Globus pallidus (tissue), 1 donor: ENCODE results near the gene S100PBP.

Experiments used
- DNase-seq: peaks from one replicate; pipeline ENCODE4 v3.0.0-alpha.2; 2015; ENCODE audit warnings: low spot score

Gene S100PBP

DNA sequence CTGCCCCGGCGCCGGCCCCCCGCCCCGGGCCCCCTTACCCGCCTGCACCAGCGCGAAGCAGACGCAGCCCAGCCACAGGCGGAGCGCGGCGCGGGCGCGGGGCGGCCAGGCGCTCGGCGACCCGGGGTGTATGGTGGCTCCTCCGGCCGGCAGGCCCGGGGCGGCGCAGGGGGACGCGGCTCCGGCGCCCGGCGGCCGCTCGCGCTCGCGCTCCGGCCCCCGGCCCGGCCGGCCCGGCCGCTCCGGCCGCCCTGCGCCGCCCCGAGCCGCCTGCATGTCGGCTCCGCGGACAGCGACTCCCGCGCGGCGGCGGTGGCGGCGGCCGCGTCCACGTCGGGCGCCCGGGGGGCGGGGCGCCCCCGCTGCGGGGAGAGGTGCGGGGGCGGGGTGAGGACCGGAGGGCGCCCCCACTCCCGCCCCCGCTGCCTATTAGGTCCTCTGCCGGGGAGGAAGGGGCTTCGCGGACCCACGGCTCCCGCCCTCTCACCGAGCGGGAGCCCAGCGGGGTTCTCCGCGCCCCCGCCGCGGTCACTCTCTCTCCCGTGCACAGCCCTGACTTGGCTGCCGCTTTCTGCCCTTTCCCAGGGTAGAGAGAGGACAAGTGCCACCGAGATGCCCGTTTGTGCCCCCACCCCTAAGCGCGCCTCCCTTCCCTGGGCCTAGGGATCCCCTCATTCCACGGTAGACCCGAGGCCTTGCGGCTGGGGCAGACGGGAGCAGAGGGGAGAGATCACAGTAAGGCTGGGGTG is 53.3 kb downstream of the S100PBP start, which contains the start of gene FNDC5:
Gene FNDC5, minus strand, starts transcription at position 298 of the 749 bp plus-strand sequence.
- no peak for DNase-seq

GRCh38 chr1:32871364-32872191 is 54.1 kb downstream of the S100PBP start:
- DNase-seq: no peak

DNA sequence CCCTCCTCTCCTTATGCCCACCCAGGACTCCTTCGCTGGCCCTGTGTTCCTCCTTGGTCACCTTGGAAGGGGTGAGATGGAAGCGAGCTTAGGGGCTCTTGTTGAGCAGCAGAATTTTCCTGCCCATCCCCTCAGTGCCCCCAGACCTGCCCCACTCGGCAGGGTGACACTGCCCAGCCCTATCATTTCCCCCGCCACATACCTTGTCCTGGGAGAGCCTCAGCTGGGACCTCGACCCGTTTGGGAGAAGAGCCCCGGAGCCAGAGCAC is 54.7 kb downstream of the S100PBP start:
- no peak for DNase-seq

GRCh38 chr1:32873484-32873883 is 56.0 kb downstream of the S100PBP start:
- no peak for DNase-seq

- no peak for DNase-seq
Observed at GRCh38 chr1:32874860-32875752, 57.7 kb downstream of the S100PBP start.

DNA sequence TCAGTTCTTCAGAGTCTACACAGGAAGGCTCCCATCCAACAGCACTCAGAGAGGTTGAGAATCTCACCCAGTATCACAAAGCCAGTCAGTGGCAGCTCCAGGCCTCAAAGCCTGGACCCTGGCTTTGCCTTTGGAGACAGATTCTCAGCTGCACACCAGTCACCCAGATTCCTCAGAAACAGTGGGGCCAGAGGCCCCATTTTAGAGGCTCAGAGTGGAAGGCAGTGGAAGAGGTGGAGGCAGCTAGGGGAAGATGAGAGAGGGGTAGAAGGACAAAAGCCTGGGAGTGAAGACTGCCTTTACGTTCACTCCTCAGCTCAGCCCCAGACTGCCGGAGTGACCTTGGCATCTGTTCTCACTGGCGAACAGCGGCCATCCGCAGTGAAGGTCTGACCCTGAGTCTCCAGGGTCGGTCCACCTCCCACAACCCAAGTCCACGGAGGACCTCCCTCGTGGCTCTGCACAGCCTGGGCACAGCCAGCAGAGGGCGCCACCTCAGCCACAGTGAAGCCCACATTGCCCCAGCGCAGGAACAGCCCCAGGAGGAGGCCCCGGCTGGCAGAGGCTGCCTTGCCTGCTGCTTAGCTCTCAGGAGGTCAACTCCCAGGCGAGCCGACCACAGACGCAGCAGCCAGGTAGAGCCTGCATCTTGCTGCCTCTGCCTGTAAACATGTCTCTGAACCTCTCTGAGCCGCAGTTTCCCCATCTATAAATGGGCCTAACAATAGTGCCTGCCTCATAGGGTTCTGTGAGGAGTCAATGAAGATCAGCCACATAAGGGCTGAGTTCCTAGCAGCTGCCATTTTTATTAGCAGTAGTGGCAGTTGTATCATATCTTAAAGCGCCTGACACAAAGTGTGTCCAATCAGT is 59.1 kb downstream of the S100PBP start:
- no peak for DNase-seq

DNA sequence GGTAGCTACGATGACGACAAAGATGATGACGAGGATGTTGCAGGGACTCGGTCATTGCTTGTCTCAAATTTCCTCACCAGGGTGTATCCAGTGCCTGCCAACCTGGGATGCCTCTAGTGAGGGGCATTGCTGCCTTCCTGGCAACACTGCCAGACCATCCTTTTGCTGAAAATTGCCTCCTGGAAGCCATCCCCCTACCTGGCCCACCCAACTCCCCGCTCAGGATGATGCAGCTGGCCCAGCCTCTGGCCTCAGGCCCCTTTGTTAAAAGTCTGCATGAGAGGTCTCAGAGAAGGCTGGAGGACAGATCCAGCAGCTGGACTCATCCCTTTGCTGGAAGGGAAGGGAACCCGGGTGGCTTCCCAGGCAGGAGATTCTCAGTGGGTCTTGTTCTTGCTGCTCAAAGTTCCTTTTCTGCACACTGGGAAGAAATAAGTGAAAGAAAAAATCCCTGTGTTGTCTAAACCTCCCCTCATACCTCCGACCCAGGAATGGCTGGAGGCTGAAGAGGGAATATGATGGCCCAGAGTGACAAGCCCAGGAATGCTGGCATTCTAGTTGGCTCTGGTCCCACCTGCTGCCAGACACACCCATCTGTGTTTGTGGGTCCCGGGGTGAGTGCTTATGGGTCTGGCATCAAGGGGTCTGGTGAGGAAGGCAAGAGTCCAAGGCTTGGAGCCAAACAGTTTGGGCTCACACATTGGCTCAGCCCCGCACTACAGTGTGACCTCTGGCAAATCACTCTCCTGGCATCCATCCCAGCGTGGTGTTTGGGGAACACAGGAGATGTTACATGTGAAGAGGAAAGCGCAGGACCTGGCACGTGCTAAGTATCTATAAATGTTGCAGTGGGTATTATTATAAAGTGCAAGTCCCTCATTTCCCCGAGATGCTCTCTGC is 60.0 kb downstream of the S100PBP start:
- DNase-seq: no peak

- DNase-seq: no peak
Observed at GRCh38 chr1:32878183-32878582, 60.7 kb downstream of the S100PBP start.

DNA sequence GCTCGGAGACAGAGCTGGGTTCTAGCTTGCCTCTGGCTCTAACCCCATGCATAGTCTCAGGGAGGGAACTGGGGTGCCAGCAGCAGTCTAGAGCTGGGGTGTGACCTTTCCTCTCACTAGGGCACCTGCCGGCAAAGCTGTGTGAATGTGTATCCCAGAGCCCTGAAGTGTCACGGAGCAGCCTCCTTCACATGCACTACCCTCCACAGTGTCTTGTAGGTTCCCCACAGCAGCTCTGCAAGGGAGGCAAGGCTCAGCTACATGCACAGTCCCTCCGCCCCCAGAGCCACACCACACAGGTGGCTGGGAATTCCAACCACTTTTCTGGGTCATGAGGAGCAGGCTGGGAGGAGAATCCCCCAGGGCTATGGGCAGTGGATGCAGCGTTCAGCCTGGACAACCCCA is 61.2 kb downstream of the S100PBP start:
- DNase-seq: no peak

- DNase-seq: no peak
Observed at GRCh38 chr1:32881291-32881690, 63.8 kb downstream of the S100PBP start.

- peak; percentile 48 for DNase-seq
Observed at GRCh38 chr1:32881871-32882850, 64.7 kb downstream of the S100PBP start.

DNA sequence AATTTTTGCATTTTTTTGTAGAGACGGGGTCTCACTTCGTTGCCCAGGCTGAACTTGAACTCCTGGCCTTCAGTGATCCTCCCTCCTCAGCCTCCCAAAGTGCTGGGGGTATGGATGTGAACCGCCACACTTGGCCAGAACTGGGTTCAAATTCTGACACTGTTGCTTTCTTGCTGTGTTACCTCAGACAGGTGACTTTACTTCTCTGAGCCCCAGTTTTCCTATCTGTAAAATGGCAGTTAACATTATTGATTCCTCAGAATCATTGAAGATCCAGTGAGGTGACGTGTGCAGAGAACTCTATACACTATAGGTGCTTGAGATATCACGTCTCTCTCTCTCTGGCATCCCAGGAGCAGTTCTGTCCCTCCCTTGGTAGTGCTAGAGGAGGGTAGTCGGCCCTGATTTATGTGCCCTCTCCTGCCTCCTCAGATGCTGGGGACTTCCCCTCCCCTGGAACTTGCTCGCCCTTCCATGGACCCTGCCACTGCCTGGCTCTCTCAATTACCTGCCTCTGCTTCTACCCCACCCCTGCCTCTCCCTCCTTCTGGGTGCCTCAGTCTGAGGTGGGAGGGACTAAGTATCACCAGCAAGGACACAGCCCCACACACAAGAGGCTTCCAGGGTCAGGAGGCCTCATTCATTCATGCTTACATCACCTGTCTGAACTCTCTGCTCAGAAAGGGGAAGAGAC is 66.0 kb downstream of the S100PBP start:
- DNase-seq: no peak

GRCh38 chr1:32884032-32884372 is 66.5 kb downstream of the S100PBP start:
- DNase-seq: no peak

DNA sequence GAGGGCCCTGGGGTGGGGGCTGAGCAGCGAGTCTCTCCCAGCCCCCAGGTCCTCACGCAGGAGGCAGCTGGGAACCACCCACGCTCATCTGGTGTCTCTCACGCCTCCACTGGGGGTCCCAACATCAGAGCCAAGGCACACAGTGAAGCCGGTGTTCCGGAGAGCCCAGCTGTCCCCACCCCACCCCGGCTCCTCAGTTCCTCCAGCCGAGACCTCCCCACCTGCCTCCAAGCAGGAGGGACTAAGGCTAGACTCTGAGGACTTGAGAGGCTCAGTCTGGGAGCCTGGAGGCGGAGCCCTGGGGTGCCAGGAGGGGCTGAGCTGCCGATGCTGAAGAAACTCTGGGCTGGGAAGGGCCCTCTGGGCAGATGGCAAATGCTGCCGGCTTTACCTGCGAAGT is 67.3 kb downstream of the S100PBP start:
- no peak for DNase-seq

DNA sequence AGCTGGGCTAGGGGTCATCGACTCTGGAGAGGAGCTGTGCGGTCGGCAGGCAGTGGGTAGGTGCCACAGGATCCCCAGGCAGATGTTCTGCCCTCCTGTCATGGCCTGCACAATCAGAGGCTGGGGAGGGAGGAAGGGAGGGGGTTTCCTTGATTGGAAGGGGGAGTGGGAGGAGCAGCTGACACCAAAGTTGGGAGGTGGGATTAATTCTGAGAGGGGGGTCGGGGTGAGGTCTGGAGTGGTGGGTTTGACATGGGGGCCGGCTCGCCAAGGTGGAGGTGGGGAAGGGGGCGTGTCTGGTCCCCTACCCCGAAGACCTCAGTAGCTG is 68.2 kb downstream of the S100PBP start:
- no peak for DNase-seq

- DNase-seq: no peak
Observed at GRCh38 chr1:32886004-32886827, 68.8 kb downstream of the S100PBP start, which contains the start of gene HPCA. Gene HPCA, plus strand, starts transcription at chr1:32886491. Its CDS starts 2,408 bp downstream, at chr1:32888899.

DNA sequence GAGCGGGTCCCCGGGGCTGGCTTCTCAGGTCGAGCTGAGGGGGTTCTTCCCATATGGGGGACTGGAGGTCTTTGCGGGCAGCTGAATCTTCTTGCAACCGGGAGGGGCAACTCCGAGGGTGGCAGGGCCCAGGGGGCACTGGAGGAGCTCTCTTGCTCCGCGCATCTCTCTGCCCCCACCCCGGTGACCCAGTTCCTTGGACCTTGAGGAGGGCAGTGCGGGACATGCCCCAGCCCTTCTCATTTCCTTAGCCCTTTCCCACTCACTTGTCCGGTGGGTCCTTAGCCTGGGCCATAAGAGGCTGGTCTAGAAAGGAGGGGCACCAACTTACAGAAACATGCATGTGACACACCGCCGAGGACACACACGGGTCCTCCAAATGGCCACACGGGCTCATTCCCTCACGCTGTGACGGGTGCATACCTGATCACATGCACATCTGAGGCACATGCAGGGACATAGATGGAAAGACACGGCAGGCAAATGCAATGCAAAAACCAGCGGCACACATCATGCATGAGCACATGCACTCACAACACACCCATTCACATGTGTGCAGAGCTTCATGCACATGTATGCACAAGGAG is 69.5 kb downstream of the S100PBP start:
- DNase-seq: no peak
